NCI-H1436 (cell line): ENCODE results near the gene FBXO3.
"Not testable (repeated sequence)": the region's sequence is repeated elsewhere in the genome, so short reads cannot be mapped to it uniquely, and the experiment has no call there.

Source experiments
- DNase-seq: peaks from one replicate; lab custom pipeline; 2025; lab: John Stamatoyannopoulos, UW

Gene FBXO3

DNA sequence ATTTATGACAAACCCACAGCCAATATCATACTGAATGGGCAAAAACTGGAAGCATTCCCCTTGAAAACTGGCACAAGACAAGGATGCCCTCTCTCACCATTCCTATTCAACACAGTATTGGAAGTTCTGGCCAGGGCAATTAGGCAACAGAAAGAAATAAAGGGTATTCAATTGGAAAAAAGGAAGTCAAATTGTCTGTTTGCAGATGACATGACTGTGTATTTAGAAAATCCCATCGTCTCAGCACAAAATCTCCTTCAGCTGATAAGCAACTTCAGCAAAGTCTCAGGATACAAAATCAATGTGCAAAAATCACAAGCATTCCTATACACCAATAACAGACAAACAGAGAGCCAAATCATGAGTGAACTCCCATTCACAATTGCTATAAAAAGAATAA lies 46.8 kb downstream of the FBXO3 start:
- not testable (repeated sequence) for DNase-seq

- DNase-seq = no peak
Measured at GRCh38 chr11:33725496-33725895, 48.8 kb downstream of the FBXO3 start.

GRCh38 chr11:33724644-33725035 lies 49.7 kb downstream of the FBXO3 start:
- DNase-seq = no peak

DNA sequence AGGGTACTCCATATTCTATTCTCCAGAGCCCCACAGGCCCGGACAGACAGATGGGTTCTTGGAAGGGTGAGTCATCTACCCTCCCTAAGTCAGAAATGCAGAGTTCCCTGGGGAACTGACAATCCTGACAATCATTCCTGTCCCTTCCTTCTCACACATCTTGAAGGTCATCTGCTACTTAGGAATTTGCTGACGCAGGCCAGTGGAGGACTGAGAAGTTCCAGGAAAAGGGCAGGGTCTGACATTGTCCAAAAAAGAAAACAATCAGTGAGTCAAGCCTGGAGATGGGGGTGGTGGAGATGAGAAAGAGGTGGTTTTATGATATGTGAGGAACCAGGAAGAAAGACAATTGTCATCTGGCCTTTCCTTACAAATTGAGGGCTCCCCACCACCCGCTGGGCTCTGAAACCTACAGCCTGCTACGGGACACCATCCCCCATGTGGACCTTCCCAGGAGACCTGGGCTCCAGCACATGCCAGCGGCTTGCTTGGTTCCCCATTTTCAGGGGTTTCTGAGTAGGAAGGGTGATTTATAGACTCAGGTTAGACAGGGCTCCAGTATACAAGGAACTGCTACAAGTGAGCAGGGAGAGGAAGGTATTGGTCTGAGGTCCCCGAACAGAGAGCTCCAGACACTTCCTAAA lies 51.0 kb downstream of the FBXO3 start:
- DNase-seq = no peak

GRCh38 chr11:33722590-33723234 lies 51.6 kb downstream of the FBXO3 start:
- no peak for DNase-seq

GRCh38 chr11:33721984-33722383 lies 52.3 kb downstream of the FBXO3 start:
- DNase-seq = no peak

DNA sequence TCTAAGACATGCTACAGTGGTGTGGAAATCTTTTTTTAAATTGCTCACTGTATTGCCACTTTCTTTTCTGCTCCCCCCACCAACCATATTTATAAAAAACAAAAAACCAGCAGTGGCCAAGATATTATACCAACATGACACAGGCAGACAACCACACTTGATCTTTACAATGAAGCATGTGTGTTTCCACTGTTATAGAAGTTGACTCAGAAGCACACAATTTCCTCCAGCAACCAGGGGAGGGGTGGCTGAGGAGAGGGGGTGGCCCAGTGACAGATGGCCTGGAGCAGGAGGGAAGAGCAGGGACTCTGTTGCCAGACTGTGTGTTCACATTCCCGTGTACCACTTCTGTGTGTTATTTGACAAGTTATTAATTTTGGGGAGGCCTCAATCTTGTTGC lies 52.9 kb downstream of the FBXO3 start:
- DNase-seq = no peak

- DNase-seq = no peak
Measured at GRCh38 chr11:33719587-33719986, 54.7 kb downstream of the FBXO3 start.

DNA sequence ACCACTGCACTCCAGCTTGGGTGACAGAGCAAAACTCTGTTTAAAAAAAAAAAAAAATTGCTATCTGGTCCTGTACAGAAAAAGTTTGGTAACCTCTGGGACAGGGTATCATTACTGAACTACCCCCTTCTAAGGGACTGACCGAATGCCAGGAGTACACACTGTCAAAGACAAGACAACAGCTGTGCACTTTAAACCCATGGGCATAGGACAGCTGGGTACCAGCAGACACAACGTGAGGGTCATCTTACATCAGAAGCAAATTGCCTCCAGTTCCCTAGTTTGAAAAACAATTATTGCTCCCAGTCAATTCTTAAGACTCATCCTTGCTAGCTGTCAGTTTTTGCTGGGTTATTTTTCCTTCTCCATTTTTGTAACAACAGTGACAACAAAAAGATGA lies 55.9 kb downstream of the FBXO3 start:
- DNase-seq = no peak

GRCh38 chr11:33716243-33716642 lies 58.1 kb downstream of the FBXO3 start:
- no peak for DNase-seq

GRCh38 chr11:33713856-33714398 lies 60.4 kb downstream of the FBXO3 start:
- DNase-seq = no peak

GRCh38 chr11:33713151-33713855 lies 61.0 kb downstream of the FBXO3 start:
- DNase-seq = no peak

- no peak for DNase-seq
Measured at GRCh38 chr11:33712436-33712835, 61.9 kb downstream of the FBXO3 start.

GRCh38 chr11:33709466-33709865 lies 64.9 kb downstream of the FBXO3 start:
- no peak for DNase-seq

GRCh38 chr11:33708985-33709384 lies 65.3 kb downstream of the FBXO3 start:
- DNase-seq = no peak

- not testable (repeated sequence) for DNase-seq
Measured at GRCh38 chr11:33707831-33708230, 66.5 kb downstream of the FBXO3 start.

GRCh38 chr11:33706966-33707365 lies 67.4 kb downstream of the FBXO3 start:
- DNase-seq = no peak

DNA sequence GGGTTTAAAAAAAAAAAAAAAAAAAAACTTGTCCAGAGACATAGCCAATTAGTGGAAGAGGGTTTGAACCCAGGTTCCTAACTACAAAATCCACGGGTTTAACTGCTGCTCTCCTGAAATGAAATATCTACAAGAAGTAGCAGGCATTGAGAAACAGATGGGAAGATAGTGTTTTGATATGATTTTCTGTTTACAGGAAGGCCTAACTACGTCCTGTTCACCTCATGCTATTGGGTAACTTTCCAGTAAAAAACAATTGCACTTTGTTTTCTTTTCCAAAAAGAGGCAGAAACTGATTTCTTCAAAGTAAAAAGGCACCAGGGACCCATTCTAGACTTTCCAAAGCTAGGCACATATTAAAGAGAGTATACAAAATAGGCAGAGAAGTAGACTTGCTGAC lies 67.8 kb downstream of the FBXO3 start:
- DNase-seq = no peak

GRCh38 chr11:33704240-33705002 lies 69.9 kb downstream of the FBXO3 start:
- DNase-seq = no peak

DNA sequence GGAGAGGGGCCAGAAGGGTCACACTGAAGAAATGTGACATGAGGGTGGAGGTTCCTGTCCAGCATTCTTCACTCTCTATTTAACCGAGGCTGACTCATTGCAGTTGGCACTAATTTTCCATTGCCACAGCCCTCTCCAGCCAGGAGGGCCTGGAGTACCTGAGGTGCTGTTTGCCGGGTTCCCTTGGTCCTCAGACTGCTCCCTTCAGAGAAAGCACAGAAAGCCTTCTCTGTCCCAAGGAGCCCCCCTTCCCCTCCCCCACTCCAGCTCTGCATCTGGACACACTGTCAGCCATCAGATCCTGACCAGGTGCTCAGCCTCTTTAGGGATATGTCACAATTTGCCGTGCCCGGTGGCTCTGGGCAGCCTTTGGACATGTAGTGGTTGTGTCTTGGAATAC lies 70.5 kb downstream of the FBXO3 start:
- no peak for DNase-seq

DNA sequence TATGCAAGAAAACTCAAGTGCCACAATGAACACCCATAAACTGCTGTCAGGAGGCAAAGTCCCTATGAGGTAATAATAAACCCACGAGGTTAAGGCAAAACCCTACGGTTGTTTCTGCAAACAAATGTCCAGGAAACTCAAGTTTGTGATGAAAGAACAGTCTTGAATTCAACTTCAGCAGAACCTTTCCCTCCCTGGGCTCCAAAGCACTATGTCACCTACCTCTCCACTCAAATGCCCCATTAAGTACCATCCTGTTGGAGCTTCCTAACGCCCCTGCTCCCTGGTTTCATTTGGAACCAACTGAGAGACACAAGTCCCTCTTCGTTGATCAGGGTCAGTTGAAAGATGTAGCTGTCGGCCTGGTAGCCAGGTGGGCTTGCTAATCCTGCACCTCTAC lies 71.1 kb downstream of the FBXO3 start:
- no peak for DNase-seq
